NCI-H146 treated with DMSO at 0.1 percent for 48 hours (cell line): Measurements from ENCODE around the gene PIP5K1B.

Source experiments
- DNase-seq: peaks from one replicate; lab custom pipeline; 2025; ENCODE audit not compliant: unreplicated experiment; lab: John Stamatoyannopoulos, UW

Gene PIP5K1B

DNA sequence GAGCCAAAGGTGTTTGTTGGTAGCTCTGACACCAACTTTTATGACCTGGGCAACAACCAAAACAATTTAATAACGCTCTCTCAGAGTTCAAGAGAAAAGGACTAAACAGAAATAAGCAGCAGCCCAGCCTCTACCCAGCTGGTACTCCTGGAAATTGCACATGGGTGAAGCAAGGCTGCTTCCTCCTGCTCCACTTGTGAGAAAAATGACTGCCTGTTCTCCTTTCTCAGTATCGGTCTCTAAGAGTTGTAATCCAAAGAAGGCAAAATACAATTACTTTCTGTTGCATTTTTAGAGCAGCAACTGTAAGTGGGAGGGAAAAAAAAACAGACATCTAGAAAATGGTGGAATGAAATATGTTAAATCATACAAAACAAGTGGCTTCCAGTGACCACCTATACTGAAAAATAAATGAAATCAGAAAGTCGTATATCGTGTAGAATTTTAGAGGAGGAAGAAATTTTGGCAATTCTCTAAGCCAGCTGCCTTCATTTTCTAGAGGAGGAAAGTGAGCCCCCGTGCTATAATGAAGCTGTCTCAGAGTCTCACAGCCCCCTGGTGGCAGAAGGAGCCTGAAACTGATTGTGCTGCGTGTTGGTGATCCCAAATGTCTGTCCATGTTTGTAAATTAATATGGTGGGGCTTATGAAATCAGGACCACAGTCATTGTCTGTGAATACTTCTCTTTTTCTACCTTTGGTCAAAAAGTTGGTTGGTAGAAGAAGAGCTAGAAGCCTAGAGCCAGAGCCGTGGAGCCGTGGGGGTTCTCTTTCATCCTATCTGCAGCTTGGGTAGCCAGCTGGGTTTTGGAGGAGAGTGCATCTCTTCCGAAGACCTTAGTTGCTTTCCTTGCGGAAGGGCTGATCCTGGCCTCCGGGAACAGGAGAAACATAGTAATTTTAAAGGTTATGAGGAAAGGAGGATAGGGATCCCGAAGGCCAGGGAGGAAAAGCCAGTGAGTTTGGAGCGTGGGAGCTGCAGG lies 139.9 kb downstream of the PIP5K1B start:
- DNase-seq: peak; percentile 4

DNA sequence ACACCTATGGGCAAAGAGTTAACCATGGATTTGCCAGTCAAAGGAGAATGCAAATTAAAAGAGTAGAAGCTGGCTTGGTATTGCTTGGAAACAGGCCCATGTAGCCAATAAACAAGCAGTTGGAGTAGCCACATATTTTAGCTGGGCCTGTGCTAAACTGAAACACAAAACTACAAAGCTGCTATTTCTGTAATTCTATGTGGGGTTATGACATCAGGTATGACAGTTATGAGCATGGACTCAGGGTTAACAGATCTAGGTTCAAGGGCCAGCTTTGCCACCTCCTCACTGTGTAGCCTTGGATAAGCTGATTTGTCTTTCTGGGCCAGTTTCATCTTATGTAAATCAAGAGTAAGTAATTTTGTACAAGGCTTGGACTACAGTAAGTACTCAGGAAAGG lies 142.7 kb downstream of the PIP5K1B start:
- no peak for DNase-seq

DNA sequence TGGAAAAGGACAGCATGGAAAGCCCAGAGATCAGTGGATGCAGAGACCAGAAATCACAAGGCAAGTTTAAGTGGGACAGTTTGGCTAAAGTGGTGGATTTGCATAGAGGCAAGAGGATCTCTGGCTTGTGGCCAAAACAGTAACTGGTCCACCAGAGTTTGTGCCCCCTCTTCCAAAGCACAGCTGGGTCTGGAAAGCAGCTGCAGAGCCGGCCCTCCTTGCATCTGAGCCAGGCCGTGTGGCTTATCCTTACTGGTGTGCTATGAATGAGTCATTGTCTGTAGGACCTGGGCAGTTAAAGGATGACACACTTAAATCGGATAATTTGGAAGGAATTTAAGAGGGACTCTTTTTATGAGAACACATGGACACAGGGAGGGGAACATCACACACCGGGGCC lies 146.6 kb downstream of the PIP5K1B start:
- no peak for DNase-seq

DNA sequence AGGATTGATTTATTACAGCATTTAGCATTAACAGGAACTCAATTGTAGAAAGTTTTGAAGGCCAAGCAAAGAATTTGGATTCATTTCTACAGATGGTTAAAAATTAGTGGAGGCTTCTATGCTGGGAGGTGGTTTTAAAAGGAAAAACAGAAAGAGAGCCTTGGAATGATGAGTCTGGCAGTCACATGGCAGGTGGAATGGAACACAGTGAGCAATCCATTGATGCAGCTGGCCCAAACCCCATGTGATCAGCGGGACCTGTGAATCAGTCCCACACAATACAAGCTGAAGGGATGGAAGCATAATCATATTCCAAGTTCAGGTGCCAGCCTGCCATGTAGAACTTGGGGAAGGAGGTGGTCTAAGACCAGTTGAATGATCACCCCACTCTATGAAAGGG lies 147.9 kb downstream of the PIP5K1B start:
- no peak for DNase-seq

DNA sequence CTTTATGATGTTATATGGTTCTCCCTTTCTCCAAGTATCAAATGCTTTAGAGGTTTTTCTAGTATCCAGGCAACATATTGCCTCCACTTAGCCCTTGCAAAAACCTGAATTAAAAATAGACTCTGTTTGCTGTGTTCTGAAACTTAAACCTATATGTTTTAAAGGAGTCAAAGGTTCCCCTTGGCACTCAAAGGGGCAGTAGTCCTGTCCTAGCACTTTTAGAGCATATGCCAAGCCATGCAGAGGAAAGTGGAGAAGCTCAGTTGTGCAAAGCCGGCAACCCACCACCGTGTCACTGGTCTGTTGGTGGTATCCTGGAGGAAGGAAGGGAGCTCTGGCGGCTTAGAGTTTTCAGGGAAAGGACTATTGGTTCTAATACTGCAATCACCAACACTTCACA lies 154.3 kb downstream of the PIP5K1B start:
- DNase-seq: no peak

DNA sequence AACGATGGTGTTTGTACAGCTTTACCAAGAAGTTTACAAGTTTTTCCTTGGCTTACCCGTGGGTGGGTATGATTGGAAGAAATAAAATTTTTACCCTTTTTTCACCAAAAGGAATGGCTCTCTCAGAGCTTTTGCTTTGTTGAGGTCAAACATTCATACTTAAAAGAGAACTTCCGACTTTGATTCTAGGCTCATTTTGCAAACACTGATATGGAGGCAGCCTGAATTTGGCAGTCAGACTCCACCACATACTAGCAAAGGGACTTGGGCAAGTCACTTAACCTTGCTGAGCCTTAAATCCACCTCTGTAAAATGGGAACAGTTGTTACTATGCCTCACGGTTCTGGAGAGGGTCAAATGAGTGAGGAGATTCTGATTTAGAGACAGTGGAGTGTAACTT lies 155.4 kb downstream of the PIP5K1B start:
- DNase-seq: no peak

DNA sequence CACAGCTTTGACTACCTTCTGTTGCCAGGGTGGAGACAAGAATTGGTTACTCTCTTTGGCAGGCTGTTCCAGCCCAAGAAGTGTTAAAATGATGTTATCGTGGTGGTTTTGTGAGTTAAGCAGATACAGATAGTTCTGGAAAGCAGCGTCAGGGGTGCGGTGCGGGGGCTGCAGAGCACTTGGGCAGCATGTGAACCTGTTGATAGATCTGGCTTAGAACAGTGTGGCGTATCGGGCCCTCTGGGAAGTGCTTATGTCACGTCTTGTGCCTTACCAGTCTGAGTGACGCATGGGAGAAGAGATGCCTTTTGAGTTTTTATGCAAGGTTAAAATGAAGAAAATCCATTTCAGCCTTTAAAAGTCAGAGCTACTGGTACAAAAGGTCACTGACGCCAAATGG lies 156.4 kb downstream of the PIP5K1B start:
- DNase-seq: no peak

DNA sequence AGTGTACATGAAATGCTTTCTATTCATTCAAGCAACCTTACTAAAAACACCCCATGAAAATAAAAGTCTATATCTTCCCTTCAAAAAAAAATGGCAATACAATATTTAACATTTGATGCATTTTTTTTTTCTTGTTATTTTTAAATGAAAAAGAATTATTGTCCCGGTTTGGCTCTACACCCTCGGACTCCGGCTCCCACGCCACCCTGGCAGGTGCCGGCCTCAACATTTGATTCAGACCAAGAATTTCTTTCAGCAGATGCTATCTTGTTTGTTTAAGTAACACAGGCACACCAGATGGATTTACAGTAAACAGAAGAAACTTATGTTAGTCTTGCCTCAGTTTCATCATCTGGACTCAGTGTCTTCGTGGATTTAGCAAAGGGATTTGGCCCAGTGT lies 162.0 kb downstream of the PIP5K1B start:
- DNase-seq: no peak

DNA sequence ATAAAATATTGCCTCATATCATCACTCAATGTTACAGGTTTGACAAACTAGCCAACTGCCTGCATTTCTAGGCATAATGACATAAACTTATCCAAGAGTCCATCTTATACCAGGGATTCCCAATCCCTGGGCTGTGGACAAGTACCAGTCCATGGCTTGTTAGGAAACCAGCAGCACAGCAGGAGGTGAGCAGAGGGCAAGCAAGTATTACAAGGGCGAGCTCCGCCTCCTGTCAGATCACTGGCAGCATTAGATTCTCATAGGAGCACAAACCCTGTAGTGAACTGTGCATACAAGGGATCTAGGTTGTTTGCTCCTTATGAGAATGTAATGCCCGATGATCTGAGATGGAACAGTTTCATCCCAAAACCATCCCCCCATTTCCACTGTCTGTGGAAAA lies 164.0 kb downstream of the PIP5K1B start:
- DNase-seq: no peak

DNA sequence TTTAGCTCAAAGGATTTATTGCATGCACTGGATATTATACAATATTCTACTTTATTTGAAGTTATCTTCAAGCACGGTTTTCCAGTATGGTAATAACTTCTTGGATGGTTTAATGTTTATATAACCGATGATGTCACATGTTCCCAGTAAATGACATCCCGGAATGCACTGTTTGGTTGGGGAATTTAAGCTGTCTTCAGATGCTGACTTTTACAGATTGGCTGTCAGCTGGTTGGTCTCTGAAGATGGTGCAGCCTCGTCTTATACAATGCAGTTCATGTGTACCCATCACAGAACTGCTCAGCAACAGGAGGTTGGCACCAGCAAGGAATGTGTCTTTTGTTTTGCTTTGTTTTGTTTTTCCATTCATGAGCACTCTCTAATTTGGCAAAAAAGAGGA lies 165.0 kb downstream of the PIP5K1B start:
- no peak for DNase-seq

DNA sequence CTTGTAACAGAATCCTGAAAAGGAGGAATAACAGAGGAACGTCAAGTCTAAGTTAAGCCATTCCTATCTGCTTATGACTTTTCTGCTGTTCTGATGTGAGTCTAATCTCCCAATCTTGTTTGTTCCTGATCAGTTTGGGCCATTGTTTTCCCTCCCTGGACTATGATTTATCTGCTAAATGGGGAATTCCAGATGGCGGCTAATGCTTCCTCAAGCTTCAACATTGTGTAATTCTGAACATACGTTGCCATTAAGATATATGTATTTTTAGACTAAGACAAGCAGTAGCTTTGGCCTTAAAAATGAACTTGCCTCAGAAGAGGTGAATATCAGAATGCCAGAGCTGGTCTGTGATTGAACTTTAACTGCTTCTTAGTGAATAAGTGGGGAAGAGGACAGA lies 166.2 kb downstream of the PIP5K1B start:
- no peak for DNase-seq

DNA sequence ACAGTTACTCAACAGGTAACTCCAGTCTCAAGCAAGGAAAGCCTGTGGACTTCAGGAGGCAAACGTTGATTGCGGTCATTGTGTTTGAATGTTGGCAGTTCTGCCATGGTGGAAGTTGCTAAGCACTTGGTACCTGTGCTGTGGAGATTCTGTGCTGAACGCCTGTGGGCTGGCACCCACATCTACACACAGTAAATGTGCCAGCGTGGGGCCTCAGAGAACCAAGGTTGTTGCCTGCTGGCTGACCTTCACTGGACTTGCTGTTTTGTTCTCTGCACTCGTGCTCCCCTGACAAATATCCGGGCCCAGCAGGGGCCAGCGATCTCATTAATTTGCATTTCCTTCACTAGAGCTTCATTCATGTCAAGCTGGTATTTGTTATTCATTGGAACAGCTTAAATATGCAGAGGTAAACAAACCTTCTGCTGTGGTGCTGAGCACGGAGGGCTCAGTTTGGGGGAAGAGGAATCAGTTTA lies 167.0 kb downstream of the PIP5K1B start:
- DNase-seq: peak; percentile 57

DNA sequence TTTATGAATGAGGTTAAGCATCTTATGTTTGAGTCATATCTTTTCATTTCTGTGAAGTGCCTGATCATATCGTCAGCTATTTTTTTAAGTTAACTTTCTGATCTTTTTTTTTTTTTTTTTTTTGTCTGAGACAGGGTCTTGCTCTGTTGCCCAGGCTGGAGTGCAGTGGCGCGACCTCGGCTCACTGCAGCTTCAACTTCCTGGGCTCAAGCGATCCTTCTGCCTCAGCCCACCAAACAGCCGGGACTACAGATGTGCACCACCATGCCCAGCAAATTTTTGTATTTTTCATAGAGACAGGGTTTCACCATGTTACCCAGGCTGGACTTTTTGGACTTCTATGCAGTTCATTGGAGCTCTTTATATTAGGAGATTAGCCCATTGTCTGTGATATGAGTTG lies 168.1 kb downstream of the PIP5K1B start:
- DNase-seq: no peak

DNA sequence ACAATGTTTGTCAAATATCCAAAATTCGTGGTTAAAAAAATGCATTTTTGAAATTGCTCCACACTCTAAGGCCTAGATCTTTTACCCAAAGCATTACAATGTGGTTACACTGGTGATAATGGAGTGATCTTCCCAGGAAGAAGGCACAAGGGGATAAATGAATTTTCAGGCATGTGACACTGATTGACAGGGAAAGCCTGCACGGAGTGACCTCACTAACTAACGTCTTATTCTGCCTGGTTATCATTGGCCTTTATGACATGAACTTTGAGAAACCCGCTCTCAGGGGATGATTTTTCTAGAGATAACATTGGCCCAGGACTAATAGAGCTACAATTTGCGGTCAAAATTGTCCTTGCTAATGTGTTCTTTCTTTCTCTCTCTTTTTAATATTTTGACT lies 171.2 kb downstream of the PIP5K1B start:
- no peak for DNase-seq

DNA sequence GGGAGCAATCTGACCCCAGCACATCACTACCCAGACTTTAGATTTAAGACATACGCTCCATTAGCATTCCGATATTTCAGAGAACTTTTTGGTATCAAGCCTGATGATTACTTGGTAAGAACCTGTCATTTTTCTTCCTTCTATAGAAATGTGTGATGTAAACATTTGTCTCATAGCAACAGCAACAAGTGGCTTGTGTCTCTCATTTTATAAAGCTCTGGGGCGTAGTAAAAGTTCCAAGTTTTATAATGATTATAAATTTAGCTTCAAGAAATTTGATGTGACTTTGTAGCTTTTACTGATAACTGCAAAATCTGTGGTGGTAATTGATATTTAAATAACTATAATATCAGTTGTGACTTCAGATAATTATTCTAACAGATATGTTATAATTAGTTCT lies 171.6 kb downstream of the PIP5K1B start:
- DNase-seq: no peak

DNA sequence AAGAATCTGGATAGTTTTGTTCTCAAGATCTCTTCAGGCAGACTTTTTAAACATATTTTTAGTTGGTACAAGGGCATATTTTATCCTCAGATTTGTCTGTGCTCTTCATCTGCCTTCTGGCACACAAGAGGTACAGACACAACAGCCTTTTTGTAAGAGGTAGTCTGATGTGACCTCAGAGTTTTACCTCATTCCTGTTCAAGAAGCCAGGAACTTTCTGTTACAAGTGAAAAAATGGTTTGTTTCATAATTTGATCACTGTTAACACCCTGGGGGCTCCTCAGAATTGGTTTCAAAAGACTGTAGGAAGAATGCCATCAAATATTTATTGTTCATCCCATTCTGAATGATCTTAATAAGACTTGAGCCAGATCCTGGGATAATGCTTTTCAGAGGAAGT lies 172.2 kb downstream of the PIP5K1B start:
- no peak for DNase-seq

DNA sequence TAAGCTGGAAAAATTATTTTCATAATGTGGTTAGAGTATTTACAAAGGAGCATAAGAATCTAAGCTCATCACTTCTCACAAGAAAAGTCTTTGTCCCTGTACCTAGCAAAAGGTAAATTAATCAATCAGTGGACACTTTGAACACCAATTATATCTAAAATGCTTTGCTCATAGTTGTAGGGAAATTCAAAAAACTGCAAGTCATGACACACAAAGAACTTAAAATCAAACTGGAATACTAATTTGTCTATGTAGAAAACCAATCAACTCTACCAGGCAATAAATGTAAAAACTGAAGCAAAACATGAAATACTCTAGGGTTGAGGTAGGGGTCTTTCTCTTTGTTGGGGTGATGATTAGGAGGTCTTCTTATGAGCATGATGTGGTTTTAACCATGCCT lies 173.4 kb downstream of the PIP5K1B start:
- no peak for DNase-seq

DNA sequence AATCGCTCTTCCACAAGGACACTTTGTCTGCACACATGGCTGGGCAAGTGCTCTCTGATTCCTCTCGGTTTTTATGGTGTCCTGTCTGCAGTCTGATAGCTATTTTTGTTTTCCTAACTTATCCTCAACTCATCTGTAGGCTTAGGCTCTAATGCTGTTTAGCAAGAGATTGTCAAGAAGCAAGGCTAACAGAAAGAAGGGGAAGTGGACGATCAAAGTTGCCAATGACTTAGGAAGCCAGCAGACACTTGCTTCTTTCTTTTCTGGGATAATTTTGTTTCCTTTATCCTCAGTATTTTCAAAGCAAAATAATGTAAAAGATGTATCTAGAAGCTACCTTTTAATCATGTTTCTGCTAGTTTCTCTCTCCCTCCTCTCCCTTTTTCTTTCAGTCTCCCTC lies 178.2 kb downstream of the PIP5K1B start:
- DNase-seq: no peak

DNA sequence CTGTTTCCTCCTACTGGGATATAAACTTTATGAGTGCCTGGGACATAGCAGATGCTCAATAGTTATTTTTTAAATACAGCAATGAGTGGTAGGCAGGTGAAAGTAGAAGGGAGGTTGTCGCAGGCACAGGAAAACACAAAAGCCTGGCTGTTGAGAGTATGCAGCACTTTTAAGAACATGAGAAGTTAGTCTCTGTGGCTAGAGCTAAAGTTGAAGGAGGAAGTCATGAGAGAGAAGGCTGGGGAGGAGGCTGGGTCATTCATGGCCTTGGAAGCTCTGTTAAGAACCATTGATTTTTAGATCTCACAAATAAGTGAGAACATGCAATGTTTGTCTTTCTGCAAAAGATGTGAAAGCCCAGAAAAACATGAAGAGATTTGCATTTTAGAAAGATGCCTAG lies 182.2 kb downstream of the PIP5K1B start:
- no peak for DNase-seq

DNA sequence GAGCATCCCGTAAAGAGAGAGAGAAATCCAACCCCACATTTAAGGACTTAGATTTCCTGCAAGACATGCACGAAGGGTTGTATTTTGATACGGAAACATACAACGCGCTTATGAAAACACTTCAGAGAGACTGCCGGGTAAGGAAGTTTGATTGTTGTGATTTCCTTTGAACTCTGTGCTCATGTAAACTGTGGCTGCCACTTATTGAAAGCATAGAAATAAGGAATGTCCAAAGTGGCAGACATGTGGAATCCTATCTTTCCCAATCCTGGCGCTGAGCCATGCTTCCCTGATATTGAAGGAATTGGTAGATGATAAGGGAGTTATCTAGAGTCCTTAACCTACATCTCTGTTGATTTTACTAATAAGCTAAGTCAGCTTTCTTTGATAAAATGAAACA lies 189.5 kb downstream of the PIP5K1B start:
- no peak for DNase-seq

DNA sequence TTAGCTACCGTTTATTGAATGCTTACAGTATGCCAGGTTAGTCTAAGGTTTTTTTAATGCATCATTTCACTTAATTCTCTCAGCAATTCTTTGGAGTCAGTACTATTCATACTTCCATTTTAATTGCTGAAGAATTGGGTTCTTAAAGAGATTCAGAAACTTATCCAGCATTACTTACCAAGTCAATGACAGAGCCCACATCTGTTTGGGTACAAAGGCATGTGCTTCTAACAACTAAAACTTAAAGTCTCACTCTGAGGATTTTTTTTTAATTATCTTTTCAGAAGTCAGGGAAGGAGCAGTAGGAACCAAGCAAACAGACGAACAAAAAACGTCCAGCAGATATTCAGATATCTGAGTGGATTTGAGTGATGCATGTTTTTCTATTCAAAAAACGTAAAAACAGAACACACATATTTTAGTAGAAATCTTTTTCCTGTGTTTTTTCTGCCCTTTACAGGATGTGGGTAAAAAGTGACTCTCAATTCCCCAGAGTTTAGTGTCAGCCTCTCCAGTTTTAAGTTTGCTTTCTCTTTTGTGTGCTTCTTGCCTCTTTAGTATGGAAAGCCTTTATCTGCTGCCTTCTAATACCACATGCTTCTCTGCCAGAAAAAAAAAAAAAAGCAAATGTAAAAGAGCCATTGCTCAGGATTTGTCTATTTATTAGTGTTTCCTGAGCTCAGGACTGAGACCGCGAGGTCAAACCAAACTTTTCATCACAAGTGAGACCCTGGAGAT lies 190.9 kb downstream of the PIP5K1B start:
- DNase-seq: no peak

DNA sequence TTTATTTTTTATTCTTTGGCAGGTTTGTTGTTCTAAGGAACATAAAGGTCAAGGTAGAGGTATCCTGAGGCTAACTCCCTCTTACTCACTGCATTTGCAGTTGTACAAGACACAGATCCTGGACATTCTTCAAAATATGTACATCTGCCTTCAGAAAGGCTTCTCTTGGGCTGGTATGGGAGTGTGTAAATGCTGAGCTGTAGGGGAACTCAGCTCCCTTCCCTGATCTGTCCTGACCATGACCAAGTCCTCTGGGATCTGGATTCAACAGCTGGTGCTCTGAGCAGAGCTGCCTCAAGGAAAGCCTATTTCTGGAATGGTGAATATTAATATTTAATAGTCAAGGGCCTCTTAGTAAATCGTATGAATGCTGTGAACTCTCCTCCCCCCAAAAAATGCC lies 191.4 kb downstream of the PIP5K1B start:
- no peak for DNase-seq
